ENCODE measurements around the gene PPA2. TPM values are rescaled to one million over a fixed set of nuclear protein-coding genes. Genes with fewer than 3 reads are reported as not detected.

PPA2 gene
- total and polyA plus RNA-seq, 2 donors = 60.1 to 80.1 TPM

GRCh38 chr4:105455182-105455581 is 18.7 kb downstream of the PPA2 start:
- no peak overlapping the region for H3K4me3 ChIP-seq (ENCODE audit: low read length in 2 of 2)
- no peak for DNase-seq (ENCODE audit: low read depth in 6 of 9, low spot score in 9 of 9)
- H3K9me3 ChIP-seq (ENCODE audit: control insufficient read depth in 2 of 2, insufficient read depth in 1 of 2, low read length in 1 of 2) = no peaks in the 10 kb centered on the region
- H3K27ac ChIP-seq (ENCODE audit: low read depth in 1 of 2, low read length in 1 of 2) = no peak overlapping the region
- no peaks in the 10 kb centered on the region for H3K27me3 ChIP-seq (ENCODE audit: control insufficient read depth in 2 of 2, insufficient read depth in 1 of 2, low read length in 1 of 2)
- H3K4me1 ChIP-seq (ENCODE audit: control insufficient read depth in 2 of 2, insufficient read depth in 2 of 2, low read length in 2 of 2) = no peaks in the 10 kb centered on the region
- peaks cover 0 to 12% of the 10 kb centered on the region in 2 donors for H3K36me3 ChIP-seq (ENCODE audit: control insufficient read depth in 2 of 2, insufficient read depth in 2 of 2, low read length in 1 of 2)
- WGBS = 97% methylated on average over 4 of the region's 4 CpGs

- 97% methylated on average over 4 of the region's 4 CpGs for WGBS
- no peaks in the 10 kb centered on the region for H3K4me1 ChIP-seq (ENCODE audit: control insufficient read depth in 2 of 2, insufficient read depth in 2 of 2, low read length in 2 of 2)
- H3K27ac ChIP-seq (ENCODE audit: low read depth in 1 of 2, low read length in 1 of 2) = no peak overlapping the region
- no peaks in the 10 kb centered on the region for H3K27me3 ChIP-seq (ENCODE audit: control insufficient read depth in 2 of 2, insufficient read depth in 1 of 2, low read length in 1 of 2)
- peaks cover 0 to 12% of the 10 kb centered on the region in 2 donors for H3K36me3 ChIP-seq (ENCODE audit: control insufficient read depth in 2 of 2, insufficient read depth in 2 of 2, low read length in 1 of 2)
- H3K9me3 ChIP-seq (ENCODE audit: control insufficient read depth in 2 of 2, insufficient read depth in 1 of 2, low read length in 1 of 2) = no peaks in the 10 kb centered on the region
- DNase-seq (ENCODE audit: low read depth in 6 of 9, low spot score in 9 of 9) = no peak
- H3K4me3 ChIP-seq (ENCODE audit: low read length in 2 of 2) = no peak overlapping the region
Observed at GRCh38 chr4:105453550-105454205, 20.2 kb downstream of the PPA2 start.

- no peaks in the 10 kb centered on the region for H3K9me3 ChIP-seq (ENCODE audit: control insufficient read depth in 2 of 2, insufficient read depth in 1 of 2, low read length in 1 of 2)
- H3K27ac ChIP-seq (ENCODE audit: low read depth in 1 of 2, low read length in 1 of 2) = no peak overlapping the region
- no peaks in the 10 kb centered on the region for H3K4me1 ChIP-seq (ENCODE audit: control insufficient read depth in 2 of 2, insufficient read depth in 2 of 2, low read length in 2 of 2)
- 97% methylated on average over 2 of the region's 2 CpGs for WGBS
- peaks cover 0 to 15% of the 10 kb centered on the region in 2 donors for H3K36me3 ChIP-seq (ENCODE audit: control insufficient read depth in 2 of 2, insufficient read depth in 2 of 2, low read length in 1 of 2)
- no peak overlapping the region for H3K4me3 ChIP-seq (ENCODE audit: low read length in 2 of 2)
- H3K27me3 ChIP-seq (ENCODE audit: control insufficient read depth in 2 of 2, insufficient read depth in 1 of 2, low read length in 1 of 2) = no peaks in the 10 kb centered on the region
- DNase-seq (ENCODE audit: low read depth in 6 of 9, low spot score in 9 of 9) = no peak
Observed at GRCh38 chr4:105451346-105451745, 22.5 kb downstream of the PPA2 start.

- Histone ChIP-seq H3K4me3 (ENCODE audit: low read length in 2 of 2) (no peak overlapping the region), H3K9me3 (ENCODE audit: control insufficient read depth in 2 of 2, insufficient read depth in 1 of 2, low read length in 1 of 2) (no peaks in the 10 kb centered on the region), H3K27me3 (ENCODE audit: control insufficient read depth in 2 of 2, insufficient read depth in 1 of 2, low read length in 1 of 2) (no peaks in the 10 kb centered on the region), H3K36me3 (ENCODE audit: control insufficient read depth in 2 of 2, insufficient read depth in 2 of 2, low read length in 1 of 2) (peaks cover 0 to 17% of the 10 kb centered on the region in 2 donors), H3K4me1 (ENCODE audit: control insufficient read depth in 2 of 2, insufficient read depth in 2 of 2, low read length in 2 of 2) (no peaks in the 10 kb centered on the region), H3K27ac (ENCODE audit: low read depth in 1 of 2, low read length in 1 of 2) (no peak overlapping the region)
- no peak for DNase-seq (ENCODE audit: low read depth in 6 of 9, low spot score in 9 of 9)
Observed at GRCh38 chr4:105440890-105441289, 33.0 kb downstream of the PPA2 start.

- no peaks in the 10 kb centered on the region for H3K4me1 ChIP-seq (ENCODE audit: control insufficient read depth in 2 of 2, insufficient read depth in 2 of 2, low read length in 2 of 2)
- no peak overlapping the region for H3K27ac ChIP-seq (ENCODE audit: low read depth in 1 of 2, low read length in 1 of 2)
- H3K9me3 ChIP-seq (ENCODE audit: control insufficient read depth in 2 of 2, insufficient read depth in 1 of 2, low read length in 1 of 2) = no peaks in the 10 kb centered on the region
- H3K27me3 ChIP-seq (ENCODE audit: control insufficient read depth in 2 of 2, insufficient read depth in 1 of 2, low read length in 1 of 2) = no peaks in the 10 kb centered on the region
- H3K36me3 ChIP-seq (ENCODE audit: control insufficient read depth in 2 of 2, insufficient read depth in 2 of 2, low read length in 1 of 2) = peaks cover 0 to 26% of the 10 kb centered on the region in 2 donors
- H3K4me3 ChIP-seq (ENCODE audit: low read length in 2 of 2) = no peak overlapping the region
- DNase-seq (ENCODE audit: low read depth in 6 of 9, low spot score in 9 of 9) = no peak
- WGBS = 96% methylated on average over 6 of the region's 6 CpGs
Observed at GRCh38 chr4:105437637-105438036, 36.2 kb downstream of the PPA2 start.

GRCh38 chr4:105436414-105436813 is 37.4 kb downstream of the PPA2 start:
- H3K27me3 ChIP-seq (ENCODE audit: control insufficient read depth in 2 of 2, insufficient read depth in 1 of 2, low read length in 1 of 2) = no peaks in the 10 kb centered on the region
- H3K27ac ChIP-seq (ENCODE audit: low read depth in 1 of 2, low read length in 1 of 2) = no peak overlapping the region
- peaks cover 0 to 26% of the 10 kb centered on the region in 2 donors for H3K36me3 ChIP-seq (ENCODE audit: control insufficient read depth in 2 of 2, insufficient read depth in 2 of 2, low read length in 1 of 2)
- no peak overlapping the region for H3K4me3 ChIP-seq (ENCODE audit: low read length in 2 of 2)
- H3K4me1 ChIP-seq (ENCODE audit: control insufficient read depth in 2 of 2, insufficient read depth in 2 of 2, low read length in 2 of 2) = no peaks in the 10 kb centered on the region
- DNase-seq (ENCODE audit: low read depth in 6 of 9, low spot score in 9 of 9) = no peak
- no peaks in the 10 kb centered on the region for H3K9me3 ChIP-seq (ENCODE audit: control insufficient read depth in 2 of 2, insufficient read depth in 1 of 2, low read length in 1 of 2)

- H3K4me1 ChIP-seq (ENCODE audit: control insufficient read depth in 2 of 2, insufficient read depth in 2 of 2, low read length in 2 of 2) = no peaks in the 10 kb centered on the region
- H3K36me3 ChIP-seq (ENCODE audit: control insufficient read depth in 2 of 2, insufficient read depth in 2 of 2, low read length in 1 of 2) = peaks cover 0 to 26% of the 10 kb centered on the region in 2 donors
- H3K27me3 ChIP-seq (ENCODE audit: control insufficient read depth in 2 of 2, insufficient read depth in 1 of 2, low read length in 1 of 2) = no peaks in the 10 kb centered on the region
- no peaks in the 10 kb centered on the region for H3K9me3 ChIP-seq (ENCODE audit: control insufficient read depth in 2 of 2, insufficient read depth in 1 of 2, low read length in 1 of 2)
- no peak overlapping the region for H3K27ac ChIP-seq (ENCODE audit: low read depth in 1 of 2, low read length in 1 of 2)
- H3K4me3 ChIP-seq (ENCODE audit: low read length in 2 of 2) = no peak overlapping the region
- WGBS = 97% methylated on average over 3 of the region's 3 CpGs
- DNase-seq (ENCODE audit: low read depth in 6 of 9, low spot score in 9 of 9) = no peak
Observed at GRCh38 chr4:105434940-105435339, 38.9 kb downstream of the PPA2 start.

- Histone ChIP-seq H3K27me3 (ENCODE audit: control insufficient read depth in 2 of 2, insufficient read depth in 1 of 2, low read length in 1 of 2) (no peaks in the 10 kb centered on the region), H3K4me1 (ENCODE audit: control insufficient read depth in 2 of 2, insufficient read depth in 2 of 2, low read length in 2 of 2) (no peaks in the 10 kb centered on the region), H3K9me3 (ENCODE audit: control insufficient read depth in 2 of 2, insufficient read depth in 1 of 2, low read length in 1 of 2) (no peaks in the 10 kb centered on the region), H3K27ac (ENCODE audit: low read depth in 1 of 2, low read length in 1 of 2) (no peak overlapping the region), H3K4me3 (ENCODE audit: low read length in 2 of 2) (no peak overlapping the region), H3K36me3 (ENCODE audit: control insufficient read depth in 2 of 2, insufficient read depth in 2 of 2, low read length in 1 of 2) (peaks cover 0 to 24% of the 10 kb centered on the region in 2 donors)
- 96% methylated on average over 3 of the region's 3 CpGs for WGBS
- no peak for DNase-seq (ENCODE audit: low read depth in 6 of 9, low spot score in 9 of 9)
Observed at GRCh38 chr4:105433421-105433820, 40.4 kb downstream of the PPA2 start.

GRCh38 chr4:105432438-105432837 is 41.4 kb downstream of the PPA2 start:
- no peak overlapping the region for H3K27ac ChIP-seq (ENCODE audit: low read depth in 1 of 2, low read length in 1 of 2)

More at GRCh38 chr4:105432438-105432837, 41.4 kb downstream of the PPA2 start:
- H3K9me3 ChIP-seq (ENCODE audit: control insufficient read depth in 2 of 2, insufficient read depth in 1 of 2, low read length in 1 of 2) = no peaks in the 10 kb centered on the region
- no peaks in the 10 kb centered on the region for H3K27me3 ChIP-seq (ENCODE audit: control insufficient read depth in 2 of 2, insufficient read depth in 1 of 2, low read length in 1 of 2)
- 98% methylated on average over 4 of the region's 4 CpGs for WGBS
- peaks cover 0 to 20% of the 10 kb centered on the region in 2 donors for H3K36me3 ChIP-seq (ENCODE audit: control insufficient read depth in 2 of 2, insufficient read depth in 2 of 2, low read length in 1 of 2)
- H3K4me1 ChIP-seq (ENCODE audit: control insufficient read depth in 2 of 2, insufficient read depth in 2 of 2, low read length in 2 of 2) = no peaks in the 10 kb centered on the region
- H3K4me3 ChIP-seq (ENCODE audit: low read length in 2 of 2) = no peak overlapping the region
- DNase-seq (ENCODE audit: low read depth in 6 of 9, low spot score in 9 of 9) = no peak
